DMS 273 (cell line): ENCODE results near the gene DLG2.
"Not testable (repeated sequence)": the region's sequence is repeated elsewhere in the genome, so short reads cannot be mapped to it uniquely, and the experiment has no call there.

Source experiments
- DNase-seq: peaks from one replicate; lab custom pipeline; 2025; ENCODE audit not compliant: unreplicated experiment; lab: John Stamatoyannopoulos, UW

DLG2 gene

GRCh38 chr11:85472953-85473352 is 154.2 kb downstream of the DLG2 start:
- no peak for DNase-seq

GRCh38 chr11:85464283-85464682 is 162.9 kb downstream of the DLG2 start:
- DNase-seq, result no peak

- DNase-seq, result no peak
Measured at GRCh38 chr11:85459304-85459703, 167.8 kb downstream of the DLG2 start.

DNA sequence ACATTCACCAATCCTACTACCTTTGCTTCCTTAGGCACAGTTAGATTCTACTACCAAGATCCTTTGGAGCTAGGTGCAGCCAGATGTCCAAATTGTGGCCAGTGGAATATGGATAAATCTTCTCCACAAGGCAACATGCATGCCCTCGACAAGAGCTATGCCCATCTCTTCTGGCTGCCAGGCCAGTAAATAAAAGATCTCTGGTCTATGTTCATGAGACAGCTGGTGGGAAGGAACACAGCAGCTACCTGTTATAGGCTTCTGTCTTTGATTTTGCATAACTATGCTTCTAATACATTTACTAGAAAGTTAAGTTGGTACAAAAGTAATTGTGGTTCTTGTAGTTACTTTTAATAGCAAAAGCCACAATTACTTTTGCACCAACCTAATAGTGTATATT is 182.7 kb downstream of the DLG2 start:
- no peak for DNase-seq

GRCh38 chr11:85440273-85440672 is 186.9 kb downstream of the DLG2 start:
- no peak for DNase-seq

- DNase-seq, result no peak
Measured at GRCh38 chr11:85438328-85438727, 188.8 kb downstream of the DLG2 start.

DNA sequence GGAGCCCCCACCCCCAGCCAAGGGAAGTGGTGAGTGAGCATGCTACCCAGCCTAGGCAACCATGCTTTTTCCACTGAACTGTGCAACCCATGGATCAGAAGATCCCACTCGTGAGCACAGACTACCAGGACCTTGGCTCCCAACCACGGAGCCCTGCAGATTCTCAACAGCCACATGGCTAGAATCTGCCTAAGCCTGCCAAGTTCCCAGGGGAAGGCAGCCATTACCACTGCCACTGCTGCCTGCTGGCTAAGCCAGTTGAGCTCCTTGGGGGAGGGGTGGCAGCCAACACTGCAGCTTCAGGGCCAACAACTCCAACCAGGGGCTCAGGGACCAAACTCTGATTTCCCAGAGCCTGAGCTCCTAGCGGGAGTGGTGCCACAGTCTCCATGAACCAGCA is 195.8 kb downstream of the DLG2 start:
- DNase-seq, result no peak

DNA sequence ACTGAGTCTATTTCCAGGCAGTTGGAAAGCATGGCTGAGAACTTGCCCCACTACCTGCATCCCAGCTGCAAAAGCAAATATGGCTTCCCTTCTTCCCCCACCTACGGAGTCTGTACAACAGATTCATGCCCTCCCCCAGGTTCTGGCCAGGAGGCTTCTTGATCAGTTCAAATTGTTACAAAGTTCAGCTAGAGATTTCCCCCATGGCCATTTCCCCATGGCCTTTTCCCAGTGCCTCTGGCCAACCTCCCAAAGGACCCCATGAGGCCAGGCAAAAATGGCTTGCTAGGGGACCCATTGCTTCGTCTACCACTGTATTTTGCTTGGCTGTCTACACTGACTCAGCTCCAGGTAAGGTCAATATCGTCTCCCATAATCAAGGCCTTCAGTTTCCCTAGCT is 203.3 kb downstream of the DLG2 start:
- DNase-seq, result no peak

- no peak for DNase-seq
Measured at GRCh38 chr11:85423316-85423715, 203.8 kb downstream of the DLG2 start.

GRCh38 chr11:85414175-85414574 is 213.0 kb downstream of the DLG2 start:
- DNase-seq, result no peak

DNA sequence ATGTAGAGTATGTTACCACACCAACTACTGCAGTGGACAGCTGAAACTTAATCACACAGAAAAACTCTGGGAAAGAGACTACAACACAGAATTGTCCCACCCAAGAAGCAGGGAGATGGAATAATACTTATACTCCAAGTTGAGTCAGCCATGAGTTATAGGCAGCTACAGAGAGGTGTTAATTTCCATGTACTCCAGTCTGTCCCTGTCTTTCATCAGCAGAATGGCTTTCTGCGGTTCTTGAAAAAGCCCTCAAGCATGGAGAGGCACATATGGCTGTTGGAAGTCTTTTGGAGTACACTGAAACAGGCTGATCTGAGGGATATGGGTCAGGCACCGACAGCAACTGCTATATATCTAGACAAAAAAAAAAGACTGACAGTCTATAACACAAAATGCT is 219.5 kb downstream of the DLG2 start:
- no peak for DNase-seq

DNA sequence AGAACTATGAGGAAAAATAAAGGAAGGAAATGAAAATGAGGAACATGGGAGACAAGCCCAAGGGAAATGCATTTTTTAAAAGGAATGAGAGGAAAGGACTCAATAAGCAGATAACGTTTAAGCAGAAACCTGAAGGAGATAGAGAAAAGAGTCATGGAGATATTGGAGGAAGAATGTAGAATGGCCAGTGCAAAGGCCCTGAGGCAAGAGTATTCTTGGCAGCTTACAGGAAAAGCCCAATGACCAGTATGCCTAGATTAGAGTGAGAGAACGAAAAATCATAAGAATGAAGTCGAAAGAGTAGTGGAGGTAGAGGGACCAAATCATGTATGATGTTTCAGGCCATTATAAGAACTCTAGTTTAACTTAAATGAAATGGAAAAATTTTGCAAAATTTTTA is 220.3 kb downstream of the DLG2 start:
- DNase-seq, result no peak

DNA sequence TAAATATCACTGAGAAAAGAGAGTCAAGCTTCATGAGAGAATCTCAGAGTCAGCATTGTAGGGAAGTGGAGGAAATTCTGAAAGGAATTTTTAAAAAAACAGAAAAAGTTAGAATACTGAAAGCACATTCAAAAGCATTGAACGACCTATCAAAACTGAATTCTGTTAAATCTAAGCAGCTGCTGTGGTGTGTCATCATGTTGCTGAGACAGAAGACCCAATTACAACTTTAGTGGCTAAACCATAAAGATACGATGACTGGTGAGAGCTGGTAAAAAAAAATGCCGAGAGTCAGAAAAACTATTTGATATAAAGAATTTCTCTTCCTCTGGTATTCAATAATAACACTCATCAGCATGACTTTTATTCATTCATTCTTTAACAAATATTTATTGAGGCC is 220.8 kb downstream of the DLG2 start:
- no peak for DNase-seq

GRCh38 chr11:85395515-85396055 is 231.6 kb downstream of the DLG2 start:
- not testable (repeated sequence) for DNase-seq

- DNase-seq, result no peak
Measured at GRCh38 chr11:85394283-85394682, 232.9 kb downstream of the DLG2 start.

GRCh38 chr11:85391141-85391540 is 236.0 kb downstream of the DLG2 start:
- no peak for DNase-seq

- DNase-seq, result no peak
Measured at GRCh38 chr11:85385547-85385946, 241.6 kb downstream of the DLG2 start.

DNA sequence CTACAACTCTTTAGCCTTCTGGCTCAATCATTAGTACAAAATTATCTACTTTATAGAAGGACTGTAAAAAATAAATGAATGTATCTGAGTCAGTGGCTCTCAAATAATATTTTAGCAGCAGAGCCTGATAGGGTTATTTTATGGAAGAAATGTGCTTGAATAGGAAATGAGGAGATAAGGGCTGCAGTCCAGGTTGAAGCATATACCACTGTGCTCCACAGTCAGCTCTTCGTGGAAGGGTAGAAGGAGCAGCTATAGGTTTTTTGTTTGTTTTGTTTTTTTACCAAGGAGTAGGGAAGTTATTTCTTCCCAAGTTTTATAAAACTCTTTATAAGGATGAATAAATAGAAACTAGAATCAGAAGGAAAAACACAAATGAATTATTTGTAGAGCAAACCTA is 242.0 kb downstream of the DLG2 start:
- no peak for DNase-seq

DNA sequence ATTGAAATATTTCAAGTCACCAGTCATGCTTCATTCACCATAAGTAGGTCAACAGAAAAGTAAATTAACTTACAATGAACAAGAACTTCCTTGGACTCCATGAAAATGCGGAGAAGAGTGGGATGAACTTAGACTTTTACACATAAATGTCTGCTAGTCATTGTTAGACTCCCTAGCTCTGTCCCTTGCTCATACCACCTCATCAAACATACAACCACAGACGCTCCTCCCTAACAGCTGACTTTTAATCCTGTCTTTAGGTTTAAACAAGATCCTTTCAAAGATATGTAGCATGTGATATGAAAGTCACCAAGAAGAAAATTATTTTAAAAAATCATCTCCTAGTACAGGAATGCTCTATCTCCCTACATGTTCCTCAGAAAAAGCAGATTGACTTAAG is 248.1 kb downstream of the DLG2 start:
- DNase-seq, result no peak

GRCh38 chr11:85377901-85378300 is 249.2 kb downstream of the DLG2 start:
- DNase-seq, result no peak

DNA sequence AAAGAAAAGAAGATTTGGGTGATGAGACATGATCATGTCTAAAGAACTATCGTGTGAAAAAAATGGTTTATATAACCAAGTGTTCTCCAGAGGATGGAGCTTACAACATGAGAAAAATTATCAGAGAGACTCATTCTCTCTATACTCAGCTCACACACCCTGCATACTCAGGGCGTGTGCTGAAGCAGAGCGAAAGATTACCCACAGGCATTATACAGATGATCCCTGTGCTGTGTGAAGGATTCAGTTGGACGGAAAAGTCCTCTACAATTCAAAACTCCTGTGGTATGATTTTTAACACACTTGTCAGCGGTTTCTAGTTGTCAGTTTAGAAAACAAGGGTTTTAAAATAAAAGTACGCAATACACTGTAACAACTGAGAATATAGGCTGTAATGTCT is 267.3 kb downstream of the DLG2 start:
- DNase-seq, result no peak

- DNase-seq, result no peak
Measured at GRCh38 chr11:85355921-85356320, 271.2 kb downstream of the DLG2 start.

- not testable (repeated sequence) for DNase-seq
Measured at GRCh38 chr11:85349539-85349938, 277.6 kb downstream of the DLG2 start.

DNA sequence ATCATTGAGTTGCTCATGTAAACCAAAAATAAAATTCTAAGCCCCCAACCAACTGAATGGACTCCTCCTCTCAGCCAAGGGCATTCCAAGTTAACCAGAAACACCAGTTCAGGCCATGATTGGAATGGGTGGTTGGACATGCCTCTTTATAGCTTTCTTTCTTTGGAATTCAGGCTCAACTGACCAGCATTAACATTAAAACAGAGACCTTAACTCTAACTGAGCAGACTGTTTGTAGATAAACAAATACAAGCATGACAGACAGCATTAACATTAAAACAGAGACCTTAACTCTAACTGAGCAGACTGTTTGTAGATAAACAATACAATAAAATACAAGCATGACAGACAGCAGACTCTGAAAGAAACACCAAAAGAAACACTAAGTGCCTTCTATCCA is 278.2 kb downstream of the DLG2 start:
- no peak for DNase-seq
